ENCODE measurements around the gene CIAO1. TPM values are rescaled to one million over a fixed set of nuclear protein-coding genes. Genes with fewer than 3 reads are reported as not detected.

CIAO1 gene
- total and polyA plus RNA-seq, 2 of the 13 experiments (the other 11 are each of a cell fraction or from before 2014, with no cell fraction given), result 99.3 to 120 TPM

- TF ChIP-seq CSRNP2 (CRISPR knock-in tag; conservative IDR thresholded peaks at IDR 0.05; ENCODE audit: low read depth) (no peak), NCOA1 (CRISPR knock-in tag; IDR thresholded peaks at IDR 0.05) (no peak), PRPF4 (IDR thresholded peaks at IDR 0.05; ENCODE audit: low read depth, low read length, poor library complexity, severe bottlenecking) (no peak), ZNF552 (CRISPR knock-in tag; IDR thresholded peaks at IDR 0.05; ENCODE audit: borderline replicate concordance) (no peak), MYNN (CRISPR knock-in tag; IDR thresholded peaks at IDR 0.05; ENCODE audit: low read depth) (no peak), ARNT2 (CRISPR knock-in tag; IDR thresholded peaks at IDR 0.05; ENCODE audit: low read depth) (no peak), U2AF2 (IDR thresholded peaks at IDR 0.05; ENCODE audit: low read depth, low read length) (no peak), FIP1L1 (IDR thresholded peaks at IDR 0.05; ENCODE audit: borderline replicate concordance, insufficient read depth, low read depth, low read length) (no peak), CHD4 (IDR thresholded peaks at IDR 0.05; ENCODE audit: borderline replicate concordance, low read length) (no peak), MZF1 (CRISPR knock-in tag; IDR thresholded peaks at IDR 0.05; ENCODE audit: borderline replicate concordance) (no peak), ZNF607 (CRISPR knock-in tag; IDR thresholded peaks at IDR 0.05; ENCODE audit: borderline replicate concordance) (no peak), RXRA (CRISPR knock-in tag; IDR thresholded peaks at IDR 0.05) (no peak), MYC (CRISPR knock-in tag; IDR thresholded peaks at IDR 0.05; ENCODE audit: borderline replicate concordance) (peak; percentile 17; the same call in 1 of the 2 replicates), ZNF891 (CRISPR knock-in tag; IDR thresholded peaks at IDR 0.05) (0 out of 2 replicates have a peak, but pooled peaks have one; percentile 13), KDM5B (CRISPR knock-in tag; IDR thresholded peaks at IDR 0.05; ENCODE audit: borderline replicate concordance) (no peak), FOXO1 (CRISPR knock-in tag; IDR thresholded peaks at IDR 0.05) (no peak)
- TF ChIP-seq, protein P1, sequence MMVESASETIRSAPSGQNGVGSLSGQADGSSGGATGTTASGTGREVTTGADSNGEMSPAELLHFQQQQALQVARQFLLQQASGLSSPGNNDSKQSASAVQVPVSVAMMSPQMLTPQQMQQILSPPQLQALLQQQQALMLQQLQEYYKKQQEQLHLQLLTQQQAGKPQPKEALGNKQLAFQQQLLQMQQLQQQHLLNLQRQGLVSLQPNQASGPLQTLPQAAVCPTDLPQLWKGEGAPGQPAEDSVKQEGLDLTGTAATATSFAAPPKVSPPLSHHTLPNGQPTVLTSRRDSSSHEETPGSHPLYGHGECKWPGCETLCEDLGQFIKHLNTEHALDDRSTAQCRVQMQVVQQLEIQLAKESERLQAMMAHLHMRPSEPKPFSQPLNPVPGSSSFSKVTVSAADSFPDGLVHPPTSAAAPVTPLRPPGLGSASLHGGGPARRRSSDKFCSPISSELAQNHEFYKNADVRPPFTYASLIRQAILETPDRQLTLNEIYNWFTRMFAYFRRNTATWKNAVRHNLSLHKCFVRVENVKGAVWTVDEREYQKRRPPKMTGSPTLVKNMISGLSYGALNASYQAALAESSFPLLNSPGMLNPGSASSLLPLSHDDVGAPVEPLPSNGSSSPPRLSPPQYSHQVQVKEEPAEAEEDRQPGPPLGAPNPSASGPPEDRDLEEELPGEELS (CRISPR knock-in tag; IDR thresholded peaks at IDR 0.05), result no peak
- TF ChIP-seq, protein P2, sequence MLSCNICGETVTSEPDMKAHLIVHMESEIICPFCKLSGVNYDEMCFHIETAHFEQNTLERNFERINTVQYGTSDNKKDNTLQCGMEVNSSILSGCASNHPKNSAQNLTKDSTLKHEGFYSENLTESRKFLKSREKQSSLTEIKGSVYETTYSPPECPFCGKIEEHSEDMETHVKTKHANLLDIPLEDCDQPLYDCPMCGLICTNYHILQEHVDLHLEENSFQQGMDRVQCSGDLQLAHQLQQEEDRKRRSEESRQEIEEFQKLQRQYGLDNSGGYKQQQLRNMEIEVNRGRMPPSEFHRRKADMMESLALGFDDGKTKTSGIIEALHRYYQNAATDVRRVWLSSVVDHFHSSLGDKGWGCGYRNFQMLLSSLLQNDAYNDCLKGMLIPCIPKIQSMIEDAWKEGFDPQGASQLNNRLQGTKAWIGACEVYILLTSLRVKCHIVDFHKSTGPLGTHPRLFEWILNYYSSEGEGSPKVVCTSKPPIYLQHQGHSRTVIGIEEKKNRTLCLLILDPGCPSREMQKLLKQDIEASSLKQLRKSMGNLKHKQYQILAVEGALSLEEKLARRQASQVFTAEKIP (CRISPR knock-in tag; IDR thresholded peaks at IDR 0.05; ENCODE audit: borderline replicate concordance), result no peak
- TF ChIP-seq, protein P3, sequence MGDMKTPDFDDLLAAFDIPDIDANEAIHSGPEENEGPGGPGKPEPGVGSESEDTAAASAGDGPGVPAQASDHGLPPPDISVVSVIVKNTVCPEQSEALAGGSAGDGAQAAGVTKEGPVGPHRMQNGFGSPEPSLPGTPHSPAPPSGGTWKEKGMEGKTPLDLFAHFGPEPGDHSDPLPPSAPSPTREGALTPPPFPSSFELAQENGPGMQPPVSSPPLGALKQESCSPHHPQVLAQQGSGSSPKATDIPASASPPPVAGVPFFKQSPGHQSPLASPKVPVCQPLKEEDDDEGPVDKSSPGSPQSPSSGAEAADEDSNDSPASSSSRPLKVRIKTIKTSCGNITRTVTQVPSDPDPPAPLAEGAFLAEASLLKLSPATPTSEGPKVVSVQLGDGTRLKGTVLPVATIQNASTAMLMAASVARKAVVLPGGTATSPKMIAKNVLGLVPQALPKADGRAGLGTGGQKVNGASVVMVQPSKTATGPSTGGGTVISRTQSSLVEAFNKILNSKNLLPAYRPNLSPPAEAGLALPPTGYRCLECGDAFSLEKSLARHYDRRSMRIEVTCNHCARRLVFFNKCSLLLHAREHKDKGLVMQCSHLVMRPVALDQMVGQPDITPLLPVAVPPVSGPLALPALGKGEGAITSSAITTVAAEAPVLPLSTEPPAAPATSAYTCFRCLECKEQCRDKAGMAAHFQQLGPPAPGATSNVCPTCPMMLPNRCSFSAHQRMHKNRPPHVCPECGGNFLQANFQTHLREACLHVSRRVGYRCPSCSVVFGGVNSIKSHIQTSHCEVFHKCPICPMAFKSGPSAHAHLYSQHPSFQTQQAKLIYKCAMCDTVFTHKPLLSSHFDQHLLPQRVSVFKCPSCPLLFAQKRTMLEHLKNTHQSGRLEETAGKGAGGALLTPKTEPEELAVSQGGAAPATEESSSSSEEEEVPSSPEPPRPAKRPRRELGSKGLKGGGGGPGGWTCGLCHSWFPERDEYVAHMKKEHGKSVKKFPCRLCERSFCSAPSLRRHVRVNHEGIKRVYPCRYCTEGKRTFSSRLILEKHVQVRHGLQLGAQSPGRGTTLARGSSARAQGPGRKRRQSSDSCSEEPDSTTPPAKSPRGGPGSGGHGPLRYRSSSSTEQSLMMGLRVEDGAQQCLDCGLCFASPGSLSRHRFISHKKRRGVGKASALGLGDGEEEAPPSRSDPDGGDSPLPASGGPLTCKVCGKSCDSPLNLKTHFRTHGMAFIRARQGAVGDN (CRISPR knock-in tag; IDR thresholded peaks at IDR 0.05), result peak; percentile 17; the same call in 1 of the 2 replicates
Measured at GRCh38 chr2:96252526-96252925, 13.5 kb upstream of the CIAO1 start (continued).

Measured in HepG2 (cell line).